ENCODE results near the gene GAREM2.

GRCh38 chr2:26223018-26223417 lies 50.1 kb downstream of the GAREM2 start:
- TF ChIP-seq CTCF (IDR thresholded peaks at IDR 0.05; ENCODE audit: extremely low read depth in 1 of 2, insufficient read depth in 1 of 2, low read depth in 1 of 2, low read length in 2 of 2) = no peak
- TF ChIP-seq POLR2A (IDR thresholded peaks at IDR 0.05; ENCODE audit: low read depth, low read length) = no peak
- no peak for TF ChIP-seq JUN (IDR thresholded peaks at IDR 0.05; ENCODE audit: borderline replicate concordance, insufficient read depth, insufficient read length, low read depth)
- no peak for TF ChIP-seq MAX (IDR thresholded peaks at IDR 0.05; ENCODE audit: insufficient read depth, insufficient read length)
- no peak for TF ChIP-seq EZH2 (IDR thresholded peaks at IDR 0.05; ENCODE audit: borderline replicate concordance, low read depth, low read length, severe bottlenecking)
- no peak for TF ChIP-seq POLR2AphosphoS5 (IDR thresholded peaks at IDR 0.05; ENCODE audit: insufficient read depth, low read depth, low read length)

Measured in endothelial cell of umbilical vein (primary cell).